GM12801 (cell line): ENCODE results near the gene TBC1D21.

Experiments
- TF ChIP-seq, protein P1 (sequence below): IDR thresholded peaks from one replicate; pipeline ENCODE4 v1.5.1; 2011; ENCODE audit warnings: control low read depth; ENCODE audit not compliant: insufficient read length; ENCODE audit errors: extremely low read depth

TBC1D21 gene

GRCh38 chr15:73862276-73862675, 11.1 kb upstream of the TBC1D21 start:
- TF ChIP-seq, protein P1, sequence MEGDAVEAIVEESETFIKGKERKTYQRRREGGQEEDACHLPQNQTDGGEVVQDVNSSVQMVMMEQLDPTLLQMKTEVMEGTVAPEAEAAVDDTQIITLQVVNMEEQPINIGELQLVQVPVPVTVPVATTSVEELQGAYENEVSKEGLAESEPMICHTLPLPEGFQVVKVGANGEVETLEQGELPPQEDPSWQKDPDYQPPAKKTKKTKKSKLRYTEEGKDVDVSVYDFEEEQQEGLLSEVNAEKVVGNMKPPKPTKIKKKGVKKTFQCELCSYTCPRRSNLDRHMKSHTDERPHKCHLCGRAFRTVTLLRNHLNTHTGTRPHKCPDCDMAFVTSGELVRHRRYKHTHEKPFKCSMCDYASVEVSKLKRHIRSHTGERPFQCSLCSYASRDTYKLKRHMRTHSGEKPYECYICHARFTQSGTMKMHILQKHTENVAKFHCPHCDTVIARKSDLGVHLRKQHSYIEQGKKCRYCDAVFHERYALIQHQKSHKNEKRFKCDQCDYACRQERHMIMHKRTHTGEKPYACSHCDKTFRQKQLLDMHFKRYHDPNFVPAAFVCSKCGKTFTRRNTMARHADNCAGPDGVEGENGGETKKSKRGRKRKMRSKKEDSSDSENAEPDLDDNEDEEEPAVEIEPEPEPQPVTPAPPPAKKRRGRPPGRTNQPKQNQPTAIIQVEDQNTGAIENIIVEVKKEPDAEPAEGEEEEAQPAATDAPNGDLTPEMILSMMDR, result no peak

GRCh38 chr15:73865379-73865778, 8.0 kb upstream of the TBC1D21 start:
- TF ChIP-seq, protein P1, result no peak

DNA sequence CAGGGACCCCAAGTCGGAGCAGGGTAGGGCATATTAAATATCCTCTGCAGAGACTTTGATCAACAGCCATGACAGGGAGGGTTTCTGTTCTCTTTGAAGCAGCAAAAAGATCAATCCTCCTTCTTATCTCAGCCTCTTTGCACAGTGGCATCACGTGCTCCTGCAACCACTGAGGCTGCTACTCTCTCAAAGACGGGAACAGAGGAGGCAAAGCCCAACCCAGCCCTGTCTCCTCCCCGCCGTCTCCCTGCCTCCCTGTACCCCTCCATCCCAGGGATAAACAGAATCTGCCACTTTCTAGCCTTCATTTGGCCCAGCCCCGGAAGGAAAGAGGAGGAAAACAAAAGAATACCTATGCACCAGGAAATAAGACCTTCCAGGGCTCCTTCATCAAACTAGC, 7.5 kb upstream of the TBC1D21 start:
- TF ChIP-seq, protein P1, result no peak

DNA sequence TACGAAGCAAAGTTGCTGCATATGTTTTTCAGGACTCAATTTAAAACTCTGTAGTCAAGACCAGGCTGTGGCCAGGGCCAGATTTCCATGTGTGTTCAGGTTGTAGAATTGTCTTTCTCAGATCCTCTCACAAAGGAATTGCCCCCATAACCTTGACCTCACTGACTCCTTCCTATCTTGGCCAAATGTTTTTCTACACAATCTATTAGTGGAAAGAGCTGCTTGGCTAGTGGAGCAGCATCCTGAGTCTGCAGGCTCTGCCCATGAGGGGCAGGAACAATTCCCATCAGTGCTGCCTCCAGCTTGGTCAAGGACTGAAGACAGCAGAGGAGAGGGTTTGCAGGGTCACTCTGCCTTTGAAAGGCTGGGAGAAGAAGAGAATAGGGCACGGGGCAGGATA, 6.9 kb upstream of the TBC1D21 start:
- TF ChIP-seq, protein P1, result no peak

DNA sequence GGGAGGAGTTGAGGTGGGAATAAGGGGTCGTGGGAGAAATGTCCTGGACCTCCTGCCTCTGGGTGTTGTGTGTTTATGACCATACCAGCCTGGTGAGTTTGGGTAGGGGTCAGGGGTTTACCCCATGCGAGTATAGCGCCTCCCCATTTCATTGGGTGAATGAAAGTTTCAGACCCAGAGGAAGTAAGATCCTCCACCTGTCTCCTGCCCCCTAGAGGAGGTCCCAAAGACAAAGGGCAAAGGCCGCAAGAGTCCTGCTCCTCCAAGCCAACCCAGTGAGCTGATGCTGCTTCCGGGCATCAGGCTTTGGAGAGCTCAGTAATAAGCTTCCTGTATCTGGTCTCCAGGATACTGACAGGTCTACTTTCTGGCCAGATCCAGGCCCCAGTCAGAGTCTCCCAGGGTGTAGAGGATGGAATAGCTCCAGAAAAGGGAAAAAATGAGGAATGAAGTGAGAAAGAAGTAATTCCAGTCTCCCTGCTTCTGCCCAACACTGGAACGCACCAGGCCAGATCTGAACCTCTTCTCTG, 6.4 kb upstream of the TBC1D21 start:
- TF ChIP-seq, protein P1, result no peak

- TF ChIP-seq, protein P1, result no peak
Measured at GRCh38 chr15:73867426-73867825, 5.9 kb upstream of the TBC1D21 start.

DNA sequence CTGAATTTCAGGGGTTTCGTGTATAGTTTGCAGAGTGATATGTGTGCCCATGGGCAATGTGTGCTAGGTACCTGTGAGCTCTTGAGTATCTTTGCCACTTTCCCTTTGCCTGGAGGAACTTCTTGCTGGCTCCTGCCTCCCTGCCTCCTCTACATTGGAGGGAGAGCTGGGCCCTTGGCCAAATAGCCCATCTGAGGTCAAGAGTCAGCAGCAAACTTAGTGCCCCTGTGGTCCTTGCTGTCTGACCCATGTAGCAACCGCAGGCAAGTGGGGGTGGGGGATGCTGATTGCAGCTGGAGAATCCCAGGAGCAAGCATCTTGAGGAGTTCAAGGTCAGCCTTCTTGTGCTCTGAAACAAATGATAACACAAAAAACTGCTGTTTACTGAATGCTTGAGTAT, 5.4 kb upstream of the TBC1D21 start:
- TF ChIP-seq, protein P1, result no peak
